RWPE2 (cell line): ENCODE measurements around the gene DOCK3.

ENCODE experiments used
- ATAC-seq: fragments of 200-7000 bp; cut with Tn5 transposase; 3 replicates; pipeline ENCODE4 v1.9.1; 2021; ENCODE audit warnings: low read depth
- DNase-seq: peaks from one replicate; pipeline ENCODE4 v3.0.0-alpha.2; 2020; ENCODE audit warnings: low spot score
- H3K27ac ChIP-seq: fragments of 450-650 bp; 2 replicates; pipeline ENCODE4 v1.5.1; 2017; ENCODE audit warnings: mild to moderate bottlenecking; ENCODE audit not compliant: poor library complexity, severe bottlenecking
- H3K27me3 ChIP-seq: fragments of 250-450 bp; sonication (Bioruptor Pico); 2 replicates; pipeline ENCODE4 v1.5.1; 2021; ENCODE audit warnings: mild to moderate bottlenecking, moderate library complexity; ENCODE audit not compliant: insufficient read depth, poor library complexity, severe bottlenecking
- H3K36me3 ChIP-seq: fragments of 250-450 bp; sonication (Bioruptor Pico); 2 replicates; pipeline ENCODE4 v1.5.1; 2020; ENCODE audit warnings: low read depth, mild to moderate bottlenecking, moderate library complexity
- H3K4me1 ChIP-seq: fragments of 250-450 bp; sonication (Bioruptor Pico); 2 replicates; pipeline ENCODE4 v1.5.1; 2021; ENCODE audit warnings: mild to moderate bottlenecking, moderate library complexity; ENCODE audit not compliant: insufficient read depth, poor library complexity, severe bottlenecking
- H3K4me3 ChIP-seq: fragments of 250-450 bp; sonication (Bioruptor Pico); 2 replicates; pipeline ENCODE4 v1.5.1; 2021; ENCODE audit warnings: mild to moderate bottlenecking, moderate library complexity; ENCODE audit not compliant: severe bottlenecking
- H3K9me3 ChIP-seq: fragments of 250-450 bp; sonication (Bioruptor Pico); 2 replicates; pipeline ENCODE4 v1.5.1; 2021; ENCODE audit warnings: mild to moderate bottlenecking, moderate library complexity; ENCODE audit not compliant: severe bottlenecking
- TF ChIP-seq, protein P1 (sequence below): fragments of 450-650 bp; IDR thresholded peaks from one replicate; pipeline ENCODE4 v1.5.1; 2017; ENCODE audit warnings: mild to moderate bottlenecking, moderate library complexity; ENCODE audit not compliant: poor library complexity, severe bottlenecking

Gene DOCK3

DNA sequence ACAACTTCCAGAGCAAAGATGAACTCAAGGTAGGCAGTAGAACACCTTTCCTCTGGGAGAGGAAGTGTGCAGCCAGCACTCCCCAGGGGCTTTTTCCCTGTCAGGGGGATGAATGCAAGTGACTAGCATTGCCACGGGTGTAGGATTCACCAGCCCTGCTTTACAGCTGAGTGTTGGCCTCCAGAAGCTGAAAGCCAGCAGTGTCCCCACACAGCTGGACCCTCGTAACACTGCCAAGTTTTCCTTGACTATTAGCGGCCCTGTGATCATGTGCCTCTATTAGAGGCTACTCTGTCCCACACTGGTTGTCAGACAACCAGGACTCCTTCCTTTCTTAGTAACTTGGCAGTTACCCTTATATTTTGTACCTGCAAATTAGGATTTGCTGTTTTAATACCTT is 605.4 kb downstream of the DOCK3 start:
- no peak for DNase-seq
- Histone ChIP-seq H3K4me1 (peaks cover 10% of the 10 kb centered on the region), H3K27me3 (no peaks in the 10 kb centered on the region), H3K36me3 (no peaks in the 10 kb centered on the region), H3K9me3 (no peaks in the 10 kb centered on the region), H3K27ac (no peak overlapping the region), H3K4me3 (no peak overlapping the region)
- ATAC-seq, result no peak
- TF ChIP-seq, protein P1, sequence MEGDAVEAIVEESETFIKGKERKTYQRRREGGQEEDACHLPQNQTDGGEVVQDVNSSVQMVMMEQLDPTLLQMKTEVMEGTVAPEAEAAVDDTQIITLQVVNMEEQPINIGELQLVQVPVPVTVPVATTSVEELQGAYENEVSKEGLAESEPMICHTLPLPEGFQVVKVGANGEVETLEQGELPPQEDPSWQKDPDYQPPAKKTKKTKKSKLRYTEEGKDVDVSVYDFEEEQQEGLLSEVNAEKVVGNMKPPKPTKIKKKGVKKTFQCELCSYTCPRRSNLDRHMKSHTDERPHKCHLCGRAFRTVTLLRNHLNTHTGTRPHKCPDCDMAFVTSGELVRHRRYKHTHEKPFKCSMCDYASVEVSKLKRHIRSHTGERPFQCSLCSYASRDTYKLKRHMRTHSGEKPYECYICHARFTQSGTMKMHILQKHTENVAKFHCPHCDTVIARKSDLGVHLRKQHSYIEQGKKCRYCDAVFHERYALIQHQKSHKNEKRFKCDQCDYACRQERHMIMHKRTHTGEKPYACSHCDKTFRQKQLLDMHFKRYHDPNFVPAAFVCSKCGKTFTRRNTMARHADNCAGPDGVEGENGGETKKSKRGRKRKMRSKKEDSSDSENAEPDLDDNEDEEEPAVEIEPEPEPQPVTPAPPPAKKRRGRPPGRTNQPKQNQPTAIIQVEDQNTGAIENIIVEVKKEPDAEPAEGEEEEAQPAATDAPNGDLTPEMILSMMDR, result no peak

DNA sequence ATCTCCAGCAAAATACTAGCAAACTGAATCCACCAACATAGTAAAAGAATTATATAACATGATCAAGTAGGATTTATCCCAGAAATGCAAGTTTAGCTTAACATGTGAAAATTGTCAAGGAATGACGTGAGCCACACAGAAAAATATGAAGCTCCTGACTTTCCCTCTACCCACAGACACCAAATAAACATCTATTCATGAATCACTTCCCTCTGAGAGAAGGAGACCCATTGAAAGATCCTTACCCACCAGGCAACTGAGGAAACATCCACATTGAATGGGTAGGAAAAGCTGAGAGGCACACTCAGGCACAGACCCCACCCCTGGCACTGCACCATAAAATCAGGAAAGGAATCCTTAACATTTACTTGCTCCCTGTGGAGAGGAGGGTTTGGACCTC is 608.2 kb downstream of the DOCK3 start:
- Histone ChIP-seq H3K36me3 (no peaks in the 10 kb centered on the region), H3K27me3 (no peaks in the 10 kb centered on the region), H3K9me3 (no peaks in the 10 kb centered on the region), H3K4me1 (peaks cover 10% of the 10 kb centered on the region), H3K27ac (peak overlapping the region; percentile 68), H3K4me3 (no peak overlapping the region)
- TF ChIP-seq, protein P1, result no peak
- peak; percentile 75 for ATAC-seq
- DNase-seq, result no peak

DNA sequence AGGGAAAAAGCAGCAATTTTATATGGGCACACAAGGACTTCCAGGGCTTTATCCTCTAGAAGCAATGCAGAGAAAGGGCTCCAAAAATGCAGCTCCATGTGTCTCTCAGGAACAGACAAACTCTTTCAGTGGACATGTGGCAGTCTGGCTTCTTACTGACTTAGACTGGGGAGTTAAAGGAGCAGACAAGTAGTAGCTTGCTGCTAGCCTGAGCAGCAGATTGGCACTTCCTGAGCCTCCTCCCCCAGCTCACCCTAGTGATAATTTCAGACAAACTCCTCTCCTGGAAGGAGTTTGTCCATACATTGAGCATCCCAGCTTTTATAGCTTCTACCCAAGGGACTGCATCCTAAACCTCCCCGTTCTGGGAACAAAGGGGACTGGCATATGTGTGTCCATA is 608.7 kb downstream of the DOCK3 start:
- Histone ChIP-seq H3K4me1 (peaks cover 10% of the 10 kb centered on the region), H3K36me3 (no peaks in the 10 kb centered on the region), H3K27me3 (no peaks in the 10 kb centered on the region), H3K27ac (peak overlapping the region; percentile 68), H3K9me3 (no peaks in the 10 kb centered on the region), H3K4me3 (no peak overlapping the region)
- TF ChIP-seq, protein P1, result no peak
- ATAC-seq, result peak; percentile 97
- no peak for DNase-seq

DNA sequence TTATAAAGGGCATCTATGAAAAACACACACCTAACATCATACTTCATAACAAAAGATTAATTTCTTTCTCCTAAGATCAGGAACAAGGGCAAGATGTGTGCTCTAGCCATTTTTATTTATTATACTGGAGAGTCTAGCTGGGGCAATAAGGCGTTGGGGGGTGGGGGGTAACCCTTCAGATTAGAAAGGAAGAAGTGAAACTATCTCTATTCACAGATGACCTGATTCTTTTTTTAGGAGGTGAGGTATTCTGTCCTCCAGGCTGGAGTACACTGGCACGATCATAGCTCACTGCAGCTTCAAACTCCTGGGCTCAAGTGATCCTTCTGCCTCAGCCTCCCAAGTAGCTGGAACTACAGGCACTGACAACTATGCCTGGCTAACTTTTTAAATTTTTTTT is 620.9 kb downstream of the DOCK3 start:
- Histone ChIP-seq H3K36me3 (no peaks in the 10 kb centered on the region), H3K4me1 (no peaks in the 10 kb centered on the region), H3K27ac (no peak overlapping the region), H3K4me3 (no peak overlapping the region), H3K27me3 (no peaks in the 10 kb centered on the region), H3K9me3 (no peaks in the 10 kb centered on the region)
- ATAC-seq (no peak), DNase-seq (no peak)
- TF ChIP-seq, protein P1, result no peak

DNA sequence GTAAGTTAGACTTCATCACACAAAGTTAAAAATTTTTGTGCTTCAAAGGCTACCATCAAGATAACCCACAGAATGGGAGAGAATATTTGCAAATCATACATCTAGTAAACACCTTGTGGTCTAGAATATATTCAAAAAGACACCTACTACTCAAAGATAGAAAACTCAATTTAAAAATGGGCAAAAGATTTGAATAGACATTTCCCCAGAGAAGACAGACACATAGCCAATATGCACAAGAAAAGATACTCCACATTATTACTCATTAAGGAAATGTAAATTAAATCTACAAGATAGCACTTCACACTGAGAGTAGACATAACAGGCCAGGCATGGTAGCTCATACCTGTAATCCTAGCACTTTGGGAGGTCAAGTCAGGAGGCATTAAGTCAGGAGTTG is 622.6 kb downstream of the DOCK3 start:
- Histone ChIP-seq H3K27me3 (no peaks in the 10 kb centered on the region), H3K9me3 (no peaks in the 10 kb centered on the region), H3K27ac (no peak overlapping the region), H3K36me3 (no peaks in the 10 kb centered on the region), H3K4me1 (no peaks in the 10 kb centered on the region), H3K4me3 (no peak overlapping the region)
- TF ChIP-seq, protein P1, result no peak
- no peak for ATAC-seq
- DNase-seq, result no peak
